Uterus (tissue), 2 donors: ENCODE measurements around the gene GPRASP2.

Source experiments
- CTCF ChIP-seq, 4 experiments: fragments of 200-600 bp in 2 of 4; fragments of 450-650 bp in 2 of 4; sonication (generic) in 2 of 4; IDR thresholded peaks; one replicate each; pipeline ENCODE4 v1.5.1; 2016 to 2019; ENCODE audit warnings: antibody characterized with exemption in 4 of 4, mild to moderate bottlenecking in 2 of 4, moderate library complexity in 1 of 4
- POLR2A ChIP-seq, 2 donors: fragments of 450-650 bp; IDR thresholded peaks; one replicate each; pipeline ENCODE4 v1.6.1; 2016; ENCODE audit warnings: antibody characterized with exemption in 2 of 2, mild to moderate bottlenecking in 1 of 2, moderate library complexity in 1 of 2

GRCh38 chrX:102711872-102712215 lies 404 bp upstream of the GPRASP2 start:
- TF ChIP-seq CTCF (IDR thresholded peaks at IDR 0.05) (no peak), POLR2A (IDR thresholded peaks at IDR 0.05) (no peak)
